ENCODE results near the gene TNP2. TPM values are rescaled to one million over a fixed set of nuclear protein-coding genes. Genes with fewer than 3 reads are reported as not detected.

TNP2 gene
- total RNA-seq, 1 donor from 2014 or later, result not detected

DNA sequence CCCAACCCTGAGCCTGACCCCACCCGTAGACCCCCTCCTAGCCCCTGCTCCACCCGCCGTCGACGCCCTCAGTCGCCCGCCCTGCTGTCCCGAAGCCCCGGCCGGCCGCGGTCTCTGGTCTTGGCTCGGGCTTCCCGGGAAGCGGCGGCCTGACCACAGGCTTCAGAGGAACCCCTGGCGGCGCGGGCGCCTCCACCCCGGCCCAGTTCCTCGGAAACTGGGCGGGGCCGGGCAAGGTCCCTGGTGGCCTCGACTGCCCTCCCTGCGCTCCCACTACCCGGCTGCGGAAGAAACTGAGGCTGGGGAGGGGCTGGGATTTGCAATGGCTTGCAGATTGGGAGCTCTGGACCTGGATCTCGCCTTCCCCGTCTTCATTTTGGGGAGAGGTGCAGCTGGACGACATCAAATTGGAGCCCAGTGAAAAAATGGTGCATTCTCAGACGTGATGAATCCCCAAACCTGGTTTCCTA lies 12.4 kb downstream of the TNP2 start:
- peak; percentile 61 for DNase-seq

DNA sequence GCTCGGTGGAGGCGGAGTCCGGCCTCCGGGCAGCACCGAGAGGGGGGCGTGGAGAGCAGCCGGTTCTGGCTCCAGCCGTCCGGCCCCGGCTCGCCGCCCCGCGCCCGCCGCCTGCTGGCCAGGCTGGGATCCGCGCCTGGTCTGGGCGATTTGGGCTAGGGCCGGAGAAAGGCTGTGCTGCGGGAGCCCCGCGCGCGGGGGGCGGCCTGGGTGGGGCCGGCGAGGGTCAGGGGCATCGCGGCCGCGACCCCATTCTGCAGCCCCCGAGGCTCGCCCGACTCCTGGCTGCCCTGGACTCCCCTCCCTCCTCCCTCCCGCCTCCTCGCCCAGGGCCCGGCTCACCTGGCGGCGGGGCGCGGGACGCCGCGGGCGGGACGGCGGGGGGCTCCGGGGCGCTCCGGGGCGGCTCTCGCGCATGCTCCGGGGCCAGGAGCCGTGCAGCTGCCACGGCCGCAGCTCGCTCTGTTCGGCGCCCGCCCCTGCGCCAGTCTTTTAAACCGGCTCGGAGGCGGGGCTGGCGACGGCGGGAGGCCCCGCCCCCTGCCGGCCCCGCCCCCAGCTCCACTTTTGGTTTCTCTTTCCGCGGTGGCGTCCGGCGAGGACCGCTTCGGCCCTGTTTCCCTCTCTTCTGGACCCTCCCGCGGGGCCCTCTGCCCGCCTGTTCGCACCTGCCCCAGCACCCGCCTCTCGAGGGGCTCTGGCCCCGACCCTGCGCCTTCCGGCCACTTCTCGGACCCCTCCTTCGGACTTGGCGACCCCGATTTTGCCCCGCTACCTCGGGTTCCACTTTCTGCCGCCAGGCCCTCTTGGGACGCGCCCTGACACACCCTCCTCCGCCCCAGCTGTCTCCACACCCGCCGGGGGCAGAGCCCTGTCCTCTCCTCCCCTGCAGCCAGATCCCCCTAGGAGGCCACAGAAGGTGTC lies 13.1 kb downstream of the TNP2 start, which contains the start of gene SOCS1:
Gene SOCS1 (minus strand): TSS at position 468 of the 924 bp plus-strand sequence. CDS start 726 bp downstream, outside the sequence.
- DNase-seq, result peak; percentile 95

DNA sequence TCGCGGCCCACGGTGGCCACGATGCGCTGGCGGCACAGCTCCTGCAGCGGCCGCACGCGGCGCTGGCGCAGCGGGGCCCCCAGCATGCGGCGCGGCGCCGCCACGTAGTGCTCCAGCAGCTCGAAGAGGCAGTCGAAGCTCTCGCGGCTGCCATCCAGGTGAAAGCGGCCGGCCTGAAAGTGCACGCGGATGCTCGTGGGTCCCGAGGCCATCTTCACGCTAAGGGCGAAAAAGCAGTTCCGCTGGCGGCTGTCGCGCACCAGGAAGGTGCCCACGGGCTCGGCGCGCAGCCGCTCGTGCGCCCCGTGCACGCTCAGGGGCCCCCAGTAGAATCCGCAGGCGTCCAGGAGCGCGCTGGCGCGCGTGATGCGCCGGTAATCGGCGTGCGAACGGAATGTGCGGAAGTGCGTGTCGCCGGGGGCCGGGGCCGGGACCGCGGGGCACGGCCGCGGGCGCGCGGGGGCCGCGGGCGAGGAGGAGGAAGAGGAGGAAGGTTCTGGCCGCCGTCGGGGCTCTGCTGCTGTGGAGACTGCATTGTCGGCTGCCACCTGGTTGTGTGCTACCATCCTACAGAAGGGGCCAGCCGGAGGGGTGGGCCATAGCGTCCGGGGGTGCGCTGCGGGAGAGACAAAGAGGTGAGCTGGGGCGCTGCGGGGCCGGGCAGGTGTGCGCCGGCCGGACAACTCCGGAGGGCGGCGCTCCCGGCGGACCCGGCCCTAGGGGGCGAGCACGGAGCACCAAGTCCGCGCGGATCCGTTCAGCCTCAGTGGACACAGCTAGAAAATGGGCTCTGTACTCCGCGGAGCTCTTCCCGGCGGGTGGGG lies 14.0 kb downstream of the TNP2 start:
- DNase-seq, result peak; percentile 68

DNA sequence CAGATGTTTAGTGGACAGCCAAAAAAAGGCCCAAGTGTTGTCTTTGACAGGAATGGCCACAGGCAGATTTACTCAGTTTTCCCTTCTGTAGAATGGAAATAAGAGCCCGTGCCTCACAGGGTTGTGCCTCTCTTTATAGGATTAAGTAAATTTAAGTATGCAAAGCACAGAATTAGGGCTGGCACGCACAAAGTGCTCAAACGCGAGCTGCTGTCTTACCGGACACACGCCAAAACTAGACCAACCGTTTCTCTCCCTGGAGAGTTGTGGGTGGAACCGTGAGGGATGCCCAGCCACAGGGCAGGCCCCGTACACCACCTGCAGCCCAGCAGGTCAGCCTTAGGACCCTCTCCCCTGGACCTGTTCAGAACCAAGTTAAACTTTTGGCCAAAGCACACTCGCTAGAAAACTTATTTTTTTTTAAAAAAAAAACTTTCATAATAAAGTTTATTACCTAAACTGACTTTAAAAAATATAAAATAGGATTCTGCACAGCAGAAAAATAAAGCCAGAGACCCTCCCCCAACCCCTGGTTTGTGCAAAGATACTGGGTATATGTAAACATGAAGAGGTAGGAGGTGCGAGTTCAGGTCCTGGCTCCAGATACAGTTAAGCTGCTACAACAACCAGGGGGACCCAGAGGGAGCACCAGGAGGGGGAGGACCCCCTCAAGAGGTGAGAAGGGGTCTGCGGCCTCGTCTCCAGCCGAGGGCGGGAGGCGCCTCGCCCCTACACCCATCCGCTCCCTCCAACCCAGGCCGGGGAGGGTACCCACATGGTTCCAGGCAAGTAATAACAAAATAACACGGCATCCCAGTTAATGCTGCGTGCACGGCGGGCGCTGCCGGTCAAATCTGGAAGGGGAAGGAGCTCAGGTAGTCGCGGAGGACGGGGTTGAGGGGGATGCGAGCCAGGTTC lies 14.9 kb downstream of the TNP2 start:
- no peak for DNase-seq

DNA sequence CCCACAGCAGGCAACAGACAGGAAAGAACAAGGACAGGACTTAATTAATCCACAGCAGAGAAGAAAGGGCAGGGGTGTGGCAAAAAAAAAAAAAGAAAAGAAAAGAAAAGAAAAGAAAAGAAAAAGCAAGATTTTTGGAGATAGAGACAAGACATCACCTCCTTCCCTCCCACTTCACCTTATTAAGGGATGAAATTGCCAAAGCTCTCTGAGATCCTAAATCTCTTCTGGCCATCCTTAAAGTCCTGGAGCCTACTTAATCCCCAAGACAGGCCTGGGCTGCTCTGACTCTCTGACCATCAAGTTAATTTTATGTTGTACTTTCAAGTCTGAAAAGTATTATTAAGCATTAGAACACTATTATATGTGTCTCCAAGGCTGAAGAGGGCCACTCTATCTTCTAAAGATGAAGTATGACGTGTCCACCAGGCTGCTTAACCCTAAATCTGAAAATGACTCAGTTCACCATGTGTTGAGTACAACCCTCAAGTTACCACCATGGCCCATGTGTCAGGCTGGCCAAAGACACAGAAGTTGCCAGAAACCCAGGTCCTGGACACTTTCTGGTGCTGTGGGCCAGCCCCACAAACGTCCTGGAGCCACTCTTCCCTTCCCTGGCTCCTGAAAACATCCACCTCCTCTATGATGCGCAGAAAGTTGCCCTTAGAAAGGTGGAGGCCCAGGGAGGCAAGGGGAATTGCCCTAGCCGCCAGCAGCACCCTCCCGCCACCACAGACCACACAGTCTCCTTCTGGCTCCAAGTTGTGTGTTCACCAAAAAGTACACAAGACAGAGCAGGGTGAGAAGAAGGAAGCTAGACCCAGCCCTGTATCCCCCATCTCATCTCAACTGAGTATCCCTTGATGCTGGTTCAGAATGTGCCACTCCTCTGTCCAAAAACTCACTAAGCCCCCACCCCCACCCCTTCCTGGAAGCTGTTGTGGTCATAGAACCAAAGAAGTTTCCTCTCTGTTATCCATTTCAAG lies 15.8 kb downstream of the TNP2 start:
- DNase-seq, result no peak

DNA sequence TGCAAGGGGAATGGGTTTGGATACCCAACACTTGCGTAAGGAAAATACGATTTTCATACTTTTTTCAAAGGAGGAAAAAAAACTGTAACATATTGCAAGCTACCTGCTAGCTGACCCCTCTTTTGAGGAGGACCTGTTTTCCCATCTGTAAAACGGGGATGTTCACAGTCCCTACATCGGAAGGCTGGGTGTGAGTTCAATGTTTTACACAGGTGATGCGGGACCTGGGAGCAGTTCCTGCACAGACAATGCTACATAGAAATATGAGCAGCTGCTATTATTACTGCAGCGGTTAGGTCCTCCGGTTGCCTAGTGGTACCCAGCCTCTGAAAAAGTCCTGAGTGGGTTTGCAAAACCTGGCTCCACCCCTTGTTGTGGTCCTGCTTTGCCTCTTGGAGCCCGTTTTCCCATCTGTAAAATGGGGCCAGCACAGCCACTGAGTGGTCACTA lies 16.6 kb downstream of the TNP2 start:
- no peak for DNase-seq

DNA sequence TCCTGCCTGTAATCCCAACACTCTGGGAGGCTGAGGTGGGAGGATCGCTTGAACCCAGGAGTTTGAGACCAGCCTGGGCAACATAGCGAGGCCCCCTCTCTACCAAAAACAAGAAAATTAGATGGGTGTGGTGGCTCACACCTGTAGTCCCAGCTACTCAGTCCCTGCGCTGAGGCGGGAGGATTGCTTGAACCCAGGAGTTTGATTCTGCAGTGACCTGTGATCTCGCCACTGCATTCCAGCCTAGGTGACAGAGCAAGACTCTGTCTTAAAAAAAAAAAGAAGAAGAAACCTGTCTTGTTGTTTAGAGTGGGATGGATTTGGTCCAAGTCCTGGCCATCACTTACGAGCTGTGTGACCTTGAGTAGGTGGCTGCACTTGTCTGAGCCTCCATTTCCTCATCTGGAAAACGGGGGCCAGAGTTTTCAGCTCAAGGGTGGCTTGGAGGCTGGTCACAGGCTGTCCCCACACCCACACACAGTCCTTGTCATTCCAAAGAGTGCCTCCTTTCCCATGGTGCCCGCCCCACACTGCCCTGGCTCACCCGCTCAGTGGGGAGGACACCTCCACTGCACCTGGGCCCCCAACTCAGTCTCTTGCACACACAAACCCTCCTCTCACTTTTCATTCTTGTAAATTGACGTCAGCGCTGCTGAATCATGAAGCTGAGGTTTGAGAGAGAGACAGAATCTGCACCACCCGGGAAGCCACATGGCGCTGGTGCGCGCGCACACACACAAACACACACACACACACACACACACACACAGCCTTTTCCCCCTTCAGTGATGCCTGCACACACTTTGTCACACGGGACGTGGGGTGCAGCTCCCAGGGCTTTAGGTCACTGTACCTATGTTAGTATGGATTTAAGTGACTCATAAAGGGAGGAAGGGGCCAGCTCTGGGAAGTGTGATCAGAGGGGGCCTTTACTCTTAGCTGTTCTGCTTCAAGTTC lies 17.3 kb downstream of the TNP2 start:
- DNase-seq, result no peak

DNA sequence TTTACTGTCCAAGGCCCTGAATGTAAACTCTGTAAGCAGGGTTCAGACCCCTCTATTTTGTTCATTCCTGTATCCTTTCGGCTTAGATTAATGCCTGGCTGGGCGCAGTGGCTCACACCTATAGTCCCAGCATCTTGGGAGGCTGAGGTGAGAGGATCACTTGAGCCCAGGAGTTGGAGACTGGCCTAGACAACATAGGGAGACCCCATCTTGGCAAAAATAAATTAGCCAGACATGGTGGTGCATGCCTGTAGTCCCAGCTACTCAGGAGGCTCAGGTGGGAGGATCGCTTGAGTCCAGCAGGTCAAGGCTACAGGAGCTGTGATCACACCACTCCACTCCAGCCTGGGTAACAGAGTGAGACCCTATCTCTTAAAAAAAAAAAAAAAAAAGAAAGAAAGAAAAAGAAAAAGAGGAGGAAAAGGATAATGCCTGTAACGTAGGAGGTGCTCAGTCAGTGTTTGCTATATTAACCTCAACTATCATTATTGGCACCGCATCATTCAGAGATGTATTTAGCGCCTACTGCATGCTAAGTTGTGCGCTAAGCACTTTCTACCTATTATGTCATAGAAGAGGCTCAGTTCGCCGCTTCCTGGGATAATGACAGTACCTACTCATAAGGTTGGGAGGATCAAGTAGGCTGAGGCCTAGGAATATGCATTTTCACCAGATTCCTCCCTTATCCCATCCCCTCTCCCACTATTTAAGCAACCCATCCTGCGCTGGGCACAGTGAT lies 18.2 kb downstream of the TNP2 start:
- no peak for DNase-seq

DNA sequence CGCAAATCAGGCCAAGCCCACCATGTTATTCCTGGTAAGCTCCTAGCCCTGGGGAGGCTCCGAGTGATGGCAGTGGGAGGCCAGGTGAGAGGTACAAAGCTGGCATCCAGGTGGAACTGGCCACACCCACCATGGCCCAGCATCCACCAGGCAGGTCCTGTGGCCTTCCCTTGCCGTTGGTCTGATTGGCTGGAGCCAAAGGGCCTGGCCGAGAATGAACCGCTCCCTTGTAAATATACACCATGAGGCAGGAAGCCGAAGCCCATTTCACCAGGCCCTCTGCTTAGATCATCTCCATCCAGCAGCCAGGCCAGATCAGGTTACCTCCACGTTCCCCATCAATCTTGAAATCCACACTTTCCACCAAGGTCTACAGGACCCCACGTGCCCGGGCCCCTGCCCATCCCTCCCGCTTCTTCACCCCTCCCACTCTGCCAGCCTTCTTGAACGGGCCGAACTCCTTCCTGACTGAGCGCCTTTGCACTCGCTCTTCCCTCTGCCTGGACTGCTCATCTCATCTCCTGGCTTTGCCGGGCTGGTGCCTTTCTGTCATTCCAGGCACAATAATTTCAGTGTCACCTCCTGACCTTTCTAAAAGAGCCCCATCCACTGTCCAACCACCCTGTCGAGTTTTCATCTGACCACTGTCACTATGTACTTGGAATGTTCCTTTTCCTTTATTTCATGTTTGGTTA lies 18.9 kb downstream of the TNP2 start:
- DNase-seq, result no peak

DNA sequence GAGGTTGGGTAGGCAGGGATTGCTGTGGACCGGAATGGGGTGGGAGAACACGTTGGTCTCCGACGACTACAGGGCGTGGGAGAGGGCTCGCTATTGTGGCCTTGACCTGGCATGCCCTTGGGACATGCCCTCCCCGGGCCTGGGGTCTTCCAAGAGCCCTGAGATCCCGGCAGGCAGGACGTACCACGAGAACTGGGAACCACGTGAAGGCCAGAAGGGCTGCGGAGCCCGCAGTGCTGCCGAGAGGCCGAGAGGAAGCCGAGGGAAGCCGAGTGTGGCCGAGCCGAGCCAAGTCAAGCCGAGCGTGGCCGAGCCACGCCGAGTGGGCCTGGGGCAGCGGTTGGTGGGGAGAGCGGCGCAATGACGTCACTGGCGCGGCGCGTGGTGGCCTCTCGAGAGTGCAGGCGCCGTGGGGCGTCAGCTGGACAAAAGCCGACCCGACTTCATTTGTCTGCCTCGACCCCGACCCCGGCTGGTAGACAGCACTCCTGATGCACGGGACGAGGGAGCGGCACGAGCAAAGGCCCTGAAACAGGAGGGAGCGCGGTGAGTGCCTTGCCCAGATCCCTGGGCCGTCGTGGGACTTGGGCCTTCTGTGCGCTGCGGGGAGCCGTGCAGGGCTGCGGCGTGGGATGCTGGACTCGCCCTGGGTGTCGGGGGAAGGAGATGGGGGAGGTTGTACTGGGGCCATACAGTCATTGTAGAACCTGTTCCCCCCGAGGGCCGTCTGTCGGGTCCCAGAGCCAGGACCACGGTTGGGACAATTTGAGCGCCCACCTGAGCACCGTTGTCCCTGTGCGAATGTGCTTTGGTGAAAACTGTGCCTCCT lies 19.7 kb downstream of the TNP2 start:
- no peak for DNase-seq

DNA sequence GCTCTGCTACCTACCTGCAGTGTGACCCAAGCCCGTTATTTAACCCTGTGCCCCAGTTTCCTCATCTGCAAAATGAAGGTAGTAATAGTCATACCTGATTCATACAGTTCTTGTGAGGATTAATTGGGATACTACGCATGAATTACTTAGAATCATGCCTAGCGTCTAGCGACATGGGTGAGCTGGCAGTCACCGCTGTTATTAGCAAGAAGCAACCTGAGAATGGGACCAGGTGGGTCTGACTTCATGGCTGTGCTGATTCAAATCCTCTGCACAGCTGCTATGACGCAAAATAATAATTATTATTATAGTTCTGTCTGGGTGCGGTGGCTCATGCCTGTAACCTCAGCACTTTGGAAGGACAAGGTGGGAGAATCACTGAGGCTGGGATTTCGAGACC lies 21.0 kb downstream of the TNP2 start:
- DNase-seq, result no peak

DNA sequence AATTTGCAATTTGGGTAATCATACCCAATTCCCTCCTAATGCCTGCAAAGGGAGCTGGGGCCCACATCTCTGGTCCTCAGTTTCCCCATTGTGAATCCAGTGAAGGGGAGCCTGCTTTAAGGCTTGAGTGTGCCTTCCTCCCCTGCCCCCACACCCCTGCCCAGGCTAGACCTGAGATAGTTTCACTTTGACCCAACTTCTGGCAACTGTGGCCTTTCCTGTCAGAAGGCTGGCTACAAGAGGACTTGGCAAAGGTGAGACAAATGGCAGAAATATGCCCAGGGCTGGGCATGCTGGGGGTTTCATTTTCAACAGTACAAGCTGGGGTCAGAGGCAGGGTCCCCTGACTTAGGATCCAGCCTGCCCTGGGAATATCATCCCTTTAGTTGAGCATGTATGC lies 23.1 kb downstream of the TNP2 start:
- no peak for DNase-seq

DNA sequence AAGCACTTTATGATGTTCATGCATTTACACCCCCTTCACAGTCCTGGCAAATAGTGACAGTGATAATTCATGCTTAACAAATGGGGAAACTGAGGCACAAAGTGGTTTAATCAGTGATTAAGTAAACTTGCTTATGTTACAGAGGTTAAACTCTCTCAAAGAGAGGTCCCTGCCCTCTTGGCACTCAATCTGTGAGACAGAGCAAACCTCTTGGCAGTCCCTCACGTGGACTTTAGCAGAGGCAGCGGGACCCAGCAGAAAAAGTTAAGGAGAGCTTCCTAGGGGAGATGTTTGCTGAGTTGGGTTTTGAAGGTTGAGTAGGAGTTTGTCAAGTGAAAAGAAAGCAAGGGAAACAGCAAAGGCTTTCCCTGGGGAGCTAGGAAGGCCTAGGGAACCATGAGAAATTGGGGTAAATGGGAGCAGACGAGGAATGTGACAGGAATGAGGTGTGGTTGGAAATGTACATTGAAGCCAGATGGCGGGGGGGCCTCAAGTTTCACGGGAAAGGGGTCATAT lies 23.8 kb downstream of the TNP2 start:
- DNase-seq, result no peak

DNA sequence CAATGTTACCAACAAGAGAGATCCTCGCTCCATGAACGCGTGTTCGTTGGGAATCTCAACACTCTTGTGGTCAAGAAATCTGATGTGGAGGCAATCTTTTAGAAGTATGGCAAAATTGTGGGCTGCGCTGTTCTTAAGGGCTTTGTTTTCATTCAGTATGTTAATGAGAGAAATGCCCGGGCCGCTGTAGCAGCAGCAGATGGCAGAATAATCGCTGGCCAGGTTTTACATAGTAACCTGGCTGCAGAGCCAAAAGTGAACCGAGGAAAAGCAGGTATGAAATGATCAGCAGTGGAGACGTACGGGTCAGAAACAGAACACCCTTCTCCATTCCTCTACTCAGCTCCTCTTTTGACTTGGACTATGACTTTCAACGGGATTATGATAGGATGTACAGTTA lies 26.5 kb downstream of the TNP2 start:
- no peak for DNase-seq

DNA sequence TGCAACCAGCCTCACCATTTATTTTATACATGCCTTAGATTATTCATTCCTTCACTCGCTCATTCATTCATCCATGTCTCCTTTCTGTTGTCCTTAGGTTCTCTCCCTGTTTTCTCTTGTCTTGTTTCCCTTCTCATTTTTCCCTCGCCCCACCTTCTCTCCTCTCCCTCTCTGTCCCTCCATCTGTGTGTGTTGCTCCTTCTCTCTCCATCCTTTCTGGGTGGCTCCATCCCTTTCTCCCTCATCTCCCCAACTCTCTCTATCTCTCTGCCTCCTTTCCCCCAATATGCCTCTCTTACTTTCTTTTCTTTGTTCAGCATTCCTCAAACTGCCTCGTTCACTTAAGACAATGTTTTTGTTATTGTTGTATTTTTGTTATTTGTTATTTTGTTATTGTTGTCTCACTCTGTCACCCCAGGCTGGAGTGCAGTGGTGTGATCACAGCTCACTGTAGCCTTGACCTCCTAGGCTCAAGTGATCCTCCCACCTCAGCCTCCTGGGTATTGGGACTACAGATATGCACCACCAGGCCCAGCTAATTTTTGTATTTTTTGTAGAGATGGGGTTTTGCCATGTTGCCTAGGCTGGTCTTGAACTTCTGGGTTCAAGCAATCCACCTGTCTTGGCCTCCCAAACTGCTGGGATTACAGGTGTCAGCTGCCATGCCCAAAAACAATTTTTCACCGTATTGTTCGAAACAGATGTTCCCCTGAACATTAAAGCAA lies 27.5 kb downstream of the TNP2 start:
- DNase-seq, result no peak
